ENCODE data around the gene BEGAIN. TPM values are rescaled to one million over a fixed set of nuclear protein-coding genes. Genes with fewer than 3 reads are reported as not detected.
A peak's percentile ranks its signal among the peaks of the same experiment; 100 is the strongest.

The BEGAIN gene
- total RNA-seq, 1 experiment from 2014 or later: not detected

GRCh38 chr14:100615736-100616695, 28.8 kb upstream of the BEGAIN start:
- no peak for DNase-seq (ENCODE audit: low read depth)

GRCh38 chr14:100614803-100615202, 27.6 kb upstream of the BEGAIN start:
- no peak for DNase-seq (ENCODE audit: low read depth)

GRCh38 chr14:100612986-100613385, 25.8 kb upstream of the BEGAIN start:
- no peak for DNase-seq (ENCODE audit: low read depth)

- no peak for DNase-seq (ENCODE audit: low read depth)
Measured at GRCh38 chr14:100611811-100612480, 24.7 kb upstream of the BEGAIN start.

- DNase-seq (ENCODE audit: low read depth): peak; percentile 42
Measured at GRCh38 chr14:100610511-100611217, 23.4 kb upstream of the BEGAIN start.

GRCh38 chr14:100609941-100610391, 22.7 kb upstream of the BEGAIN start:
- no peak for DNase-seq (ENCODE audit: low read depth)

GRCh38 chr14:100609331-100609870, 22.2 kb upstream of the BEGAIN start:
- no peak for DNase-seq (ENCODE audit: low read depth)

- no peak for DNase-seq (ENCODE audit: low read depth)
Measured at GRCh38 chr14:100608586-100609330, 21.5 kb upstream of the BEGAIN start.

GRCh38 chr14:100608064-100608463, 20.8 kb upstream of the BEGAIN start:
- DNase-seq (ENCODE audit: low read depth): no peak

GRCh38 chr14:100607611-100607956, 20.4 kb upstream of the BEGAIN start:
- DNase-seq (ENCODE audit: low read depth): no peak

- DNase-seq (ENCODE audit: low read depth): no peak
Measured at GRCh38 chr14:100606687-100607610, 19.7 kb upstream of the BEGAIN start.

- DNase-seq (ENCODE audit: low read depth): no peak
Measured at GRCh38 chr14:100605706-100606686, 18.8 kb upstream of the BEGAIN start.

- DNase-seq (ENCODE audit: low read depth): no peak
Measured at GRCh38 chr14:100605230-100605629, 18.0 kb upstream of the BEGAIN start.

GRCh38 chr14:100604709-100605108, 17.5 kb upstream of the BEGAIN start:
- DNase-seq (ENCODE audit: low read depth): no peak

- no peak for DNase-seq (ENCODE audit: low read depth)
Measured at GRCh38 chr14:100604121-100604501, 16.9 kb upstream of the BEGAIN start.

GRCh38 chr14:100603341-100604120, 16.3 kb upstream of the BEGAIN start:
- no peak for DNase-seq (ENCODE audit: low read depth)

GRCh38 chr14:100602621-100603230, 15.5 kb upstream of the BEGAIN start:
- DNase-seq (ENCODE audit: low read depth): no peak

GRCh38 chr14:100601914-100602313, 14.7 kb upstream of the BEGAIN start:
- no peak for DNase-seq (ENCODE audit: low read depth)
